ENCODE data around the gene PSME4. TPM values are rescaled to one million over a fixed set of nuclear protein-coding genes. Genes with fewer than 3 reads are reported as not detected.
"Not testable (repeated sequence)": the region's sequence is repeated elsewhere in the genome, so short reads cannot be mapped to it uniquely, and the experiment has no call there.

The PSME4 gene
- total RNA-seq, 2 donors from 2014 or later, result 42.4 to 56.3 TPM

GRCh38 chr2:53942280-53942679 is 28.5 kb downstream of the PSME4 start:
- H3K9me3 ChIP-seq, result no peaks in the 10 kb centered on the region
- no peak for DNase-seq
- no peaks in the 10 kb centered on the region for H3K27me3 ChIP-seq
- intact Hi-C loops (cut with DNase I), result no loop called here
- TF ChIP-seq CTCF (IDR thresholded peaks at IDR 0.05), result no peak
- H3K4me3 ChIP-seq, result no peak overlapping the region
- no peaks in the 10 kb centered on the region for H3K4me1 ChIP-seq
- H3K9ac ChIP-seq (ENCODE audit: low read depth in 2 of 2, low read length in 2 of 2), result no peak overlapping the region
- no peak overlapping the region for H3K27ac ChIP-seq
- H3K36me3 ChIP-seq, result no peaks in the 10 kb centered on the region

- H3K4me1 ChIP-seq, result no peaks in the 10 kb centered on the region
- no peak overlapping the region for H3K9ac ChIP-seq (ENCODE audit: low read depth in 2 of 2, low read length in 2 of 2)
- no peak overlapping the region for H3K4me3 ChIP-seq
- intact Hi-C loops (cut with DNase I), result no loop called here
- no peak for DNase-seq
- H3K27me3 ChIP-seq, result no peaks in the 10 kb centered on the region
- no peaks in the 10 kb centered on the region for H3K36me3 ChIP-seq
- no peak for TF ChIP-seq CTCF (IDR thresholded peaks at IDR 0.05)
- H3K9me3 ChIP-seq, result no peaks in the 10 kb centered on the region
- H3K27ac ChIP-seq, result no peak overlapping the region
Measured at GRCh38 chr2:53941749-53942148, 29.0 kb downstream of the PSME4 start.

- H3K4me3 ChIP-seq, result no peak overlapping the region
- no peak overlapping the region for H3K9ac ChIP-seq (ENCODE audit: low read depth in 2 of 2, low read length in 2 of 2)
- no peak overlapping the region for H3K27ac ChIP-seq
- TF ChIP-seq CTCF (IDR thresholded peaks at IDR 0.05), result no peak
- no peak for DNase-seq
- no peaks in the 10 kb centered on the region for H3K9me3 ChIP-seq
- intact Hi-C loops (cut with DNase I), result no loop called here
- no peaks in the 10 kb centered on the region for H3K4me1 ChIP-seq
- no peaks in the 10 kb centered on the region for H3K36me3 ChIP-seq
- H3K27me3 ChIP-seq, result no peaks in the 10 kb centered on the region
Measured at GRCh38 chr2:53939656-53940055, 31.1 kb downstream of the PSME4 start.

GRCh38 chr2:53938904-53939303 is 31.9 kb downstream of the PSME4 start:
- Histone ChIP-seq H3K27ac (no peak overlapping the region), H3K9ac (ENCODE audit: low read depth in 2 of 2, low read length in 2 of 2) (no peak overlapping the region), H3K9me3 (no peaks in the 10 kb centered on the region), H3K4me1 (no peaks in the 10 kb centered on the region), H3K27me3 (no peaks in the 10 kb centered on the region), H3K36me3 (no peaks in the 10 kb centered on the region), H3K4me3 (no peak overlapping the region)
- no peak for TF ChIP-seq CTCF (IDR thresholded peaks at IDR 0.05)
- DNase-seq, result no peak
- intact Hi-C loops (cut with DNase I), result no loop called here

GRCh38 chr2:53933329-53933728 is 37.5 kb downstream of the PSME4 start:
- Histone ChIP-seq H3K36me3 (peaks cover 8% of the 10 kb centered on the region), H3K27ac (no peak overlapping the region), H3K27me3 (no peaks in the 10 kb centered on the region), H3K4me3 (no peak overlapping the region), H3K9me3 (no peaks in the 10 kb centered on the region), H3K4me1 (no peaks in the 10 kb centered on the region), H3K9ac (ENCODE audit: low read depth in 2 of 2, low read length in 2 of 2) (no peak overlapping the region)
- TF ChIP-seq CTCF (IDR thresholded peaks at IDR 0.05), result no peak
- no peak for DNase-seq
- intact Hi-C loops (cut with DNase I), result no loop called here

- DNase-seq; H3K27me3 ChIP-seq; H3K27ac ChIP-seq; H3K4me3 ChIP-seq; intact Hi-C loops (cut with DNase I); H3K9ac ChIP-seq (ENCODE audit: low read depth in 2 of 2, low read length in 2 of 2); H3K4me1 ChIP-seq; H3K9me3 ChIP-seq: not testable (repeated sequence)
- peaks cover 19% of the 10 kb centered on the region for H3K36me3 ChIP-seq
Measured at GRCh38 chr2:53926321-53926720, 44.5 kb downstream of the PSME4 start.

Measured in colonic mucosa (tissue), 4 donors.